GM12878 (cell line): ENCODE results near the gene TAAR8.

Experiments used
- POLR2A ChIP-seq: IDR thresholded peaks from 2 replicates; pipeline ENCODE4 v1.6.1; 2011; ENCODE audit warnings: low read depth, mild to moderate bottlenecking, low read length
- SMC3 ChIP-seq: IDR thresholded peaks from 2 replicates; pipeline ENCODE4 v1.6.1; 2011; ENCODE audit warnings: low read length, improper control_type of control experiment, borderline replicate concordance

DNA sequence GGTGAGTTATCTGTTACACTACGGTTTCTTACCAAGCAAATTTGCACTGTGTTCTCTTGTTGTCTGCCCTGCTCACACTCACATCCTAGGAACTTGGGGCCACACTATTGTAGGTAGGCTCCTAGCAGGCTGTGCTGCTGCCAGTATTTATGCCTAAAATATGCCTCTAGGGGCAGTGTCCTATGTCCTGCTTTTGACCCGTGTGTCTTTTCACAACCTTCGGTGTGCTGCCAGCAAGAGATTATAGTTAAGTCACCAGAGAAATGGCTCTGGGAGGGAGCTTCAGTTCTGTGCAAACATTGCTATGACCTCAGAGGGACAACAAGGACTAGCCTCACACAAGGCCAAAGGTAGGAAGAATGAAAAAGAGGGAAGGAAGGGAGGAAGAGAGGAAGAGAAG, 46.0 kb downstream of the TAAR8 start:
- TF ChIP-seq POLR2A (no peak), SMC3 (no peak)
